Stimulated activated CD4-positive, alpha-beta T cell treated with anti-CD3 and anti-CD28 coated beads, Interleukin-15, amount 100 ng/mL, for 1 hour (primary cell): ENCODE results near the gene PRDM5.

Source experiments
- DNase-seq, 2 donors: peaks; one replicate each; pipeline ENCODE4 v3.0.0-alpha.2; 2020; ENCODE audit warnings: low read depth in 1 of 2, low spot score in 1 of 2

The PRDM5 gene

GRCh38 chr4:120922381-120923206 is at the start of gene PRDM5:
Gene PRDM5 (minus strand): TSS chr4:120922726. CDS start chr4:120922608, 118 bp downstream.
- peak in 1 of 2 donors; percentile 4 for DNase-seq

- no peak for DNase-seq
These were observed 49.4 kb upstream of the PRDM5 start for GRCh38 chr4:120971884-120972283.

- DNase-seq, result no peak
These were observed 43.4 kb upstream of the PRDM5 start for GRCh38 chr4:120965938-120966337.

GRCh38 chr4:120964596-120964995 is 42.1 kb upstream of the PRDM5 start:
- no peak for DNase-seq

GRCh38 chr4:120963449-120963848 is 40.9 kb upstream of the PRDM5 start:
- DNase-seq, result no peak

GRCh38 chr4:120960656-120961267 is 38.2 kb upstream of the PRDM5 start:
- no peak for DNase-seq

- no peak for DNase-seq
These were observed 25.9 kb upstream of the PRDM5 start for GRCh38 chr4:120948382-120948781.

GRCh38 chr4:120942776-120943175 is 20.2 kb upstream of the PRDM5 start:
- DNase-seq, result no peak

- DNase-seq, result no peak
These were observed 18.0 kb upstream of the PRDM5 start for GRCh38 chr4:120940547-120940946.

GRCh38 chr4:120939693-120940092 is 17.2 kb upstream of the PRDM5 start:
- DNase-seq, result no peak

- DNase-seq, result no peak
These were observed 7.3 kb upstream of the PRDM5 start for GRCh38 chr4:120929847-120930246.

GRCh38 chr4:120927801-120928409 is 5.4 kb upstream of the PRDM5 start:
- DNase-seq, result no peak

- no peak for DNase-seq
These were observed 4.0 kb upstream of the PRDM5 start for GRCh38 chr4:120926358-120927025.

GRCh38 chr4:120924931-120925330 is 2.4 kb upstream of the PRDM5 start:
- DNase-seq, result no peak

GRCh38 chr4:120923207-120923522 is 639 bp upstream of the PRDM5 start:
- DNase-seq, result no peak

GRCh38 chr4:120921456-120922380 is 808 bp downstream of the PRDM5 start:
- peak in 1 of 2 donors; percentile 35 for DNase-seq

GRCh38 chr4:120920666-120921065 is 1.9 kb downstream of the PRDM5 start:
- DNase-seq, result no peak

- DNase-seq, result no peak
These were observed 3.2 kb downstream of the PRDM5 start for GRCh38 chr4:120919358-120919757.

- no peak for DNase-seq
These were observed 3.7 kb downstream of the PRDM5 start for GRCh38 chr4:120918788-120919187.

GRCh38 chr4:120918092-120918491 is 4.4 kb downstream of the PRDM5 start:
- DNase-seq, result no peak

- DNase-seq, result no peak
These were observed 5.6 kb downstream of the PRDM5 start for GRCh38 chr4:120916937-120917336.
